Mammary epithelial cell (primary cell): ENCODE results near the gene CDRT15L2.
"Not testable (repeated sequence)": the region's sequence is repeated elsewhere in the genome, so short reads cannot be mapped to it uniquely, and the experiment has no call there.

Source experiments
- CTCF ChIP-seq, 2 donors: IDR thresholded peaks in 1 of 2; conservative IDR thresholded peaks in 1 of 2; 2 replicates each; pipeline ENCODE4 v1.5.1; 2011 to 2012; ENCODE audit warnings: inconsistent platforms in 2 of 2, low read length in 2 of 2, mild to moderate bottlenecking in 2 of 2, control low read depth in 1 of 2, low read depth in 1 of 2; ENCODE audit not compliant: insufficient read depth in 1 of 2; ENCODE audit errors: extremely low read depth in 1 of 2
- EZH2 ChIP-seq: IDR thresholded peaks from 2 replicates; pipeline ENCODE4 v1.6.1; 2012; ENCODE audit warnings: low read length, inconsistent platforms, borderline replicate concordance

- not testable (repeated sequence) for TF ChIP-seq EZH2; CTCF (conservative IDR thresholded peaks at IDR 0.05 in 1 of 2, IDR thresholded peaks at IDR 0.05 in 1 of 2; ENCODE audit: extremely low read depth in 1 of 2, insufficient read depth in 1 of 2, low read depth in 1 of 2, low read length in 2 of 2)
Measured at GRCh38 chr17:20575071-20575470, 4.5 kb upstream of the CDRT15L2 start.
